Mesenchymal stem cell (in vitro differentiated cells and primary cell): Measurements from ENCODE around the gene SLC35E1.
"Not testable (repeated sequence)": the region's sequence is repeated elsewhere in the genome, so short reads cannot be mapped to it uniquely, and the experiment has no call there.

ENCODE experiments used
- DNase-seq: peaks from one replicate; pipeline ENCODE4 v3.0.0-alpha.2; 2013
- H2AFZ ChIP-seq: one replicate; pipeline ENCODE4 v1.6.1; 2013; ENCODE audit warnings: low read depth, mild to moderate bottlenecking, control low read depth, inconsistent platforms, low read length, moderate library complexity
- H2AK5ac ChIP-seq: 2 replicates; pipeline ENCODE4 v1.6.1; 2013; ENCODE audit warnings: low read length, moderate library complexity, mild to moderate bottlenecking, inconsistent platforms; ENCODE audit not compliant: severe bottlenecking
- H2BK120ac ChIP-seq: one replicate; pipeline ENCODE4 v1.6.1; 2013; ENCODE audit warnings: low read depth, mild to moderate bottlenecking, inconsistent platforms, low read length, moderate library complexity
- H2BK12ac ChIP-seq, 2 experiments: one replicate each; pipeline ENCODE4 v1.6.1; 2013; ENCODE audit warnings: inconsistent platforms in 2 of 2, low read length in 2 of 2, mild to moderate bottlenecking in 2 of 2, moderate library complexity in 2 of 2, control low read depth in 1 of 2
- H2BK15ac ChIP-seq: one replicate; pipeline ENCODE4 v1.6.1; 2013; ENCODE audit warnings: mild to moderate bottlenecking, low read depth, inconsistent platforms; ENCODE audit not compliant: poor library complexity, severe bottlenecking
- H2BK5ac ChIP-seq: 2 replicates; pipeline ENCODE4 v1.6.1; 2013; ENCODE audit warnings: low read depth, mild to moderate bottlenecking, low read length, control low read depth, inconsistent platforms; ENCODE audit not compliant: poor library complexity, severe bottlenecking
- H3K14ac ChIP-seq, 2 experiments: one replicate each; pipeline ENCODE4 v1.6.1; 2013; ENCODE audit warnings: inconsistent platforms in 2 of 2, low read length in 2 of 2, control low read depth in 1 of 2, mild to moderate bottlenecking in 1 of 2, moderate library complexity in 1 of 2
- H3K18ac ChIP-seq, 2 experiments: one replicate each; pipeline ENCODE4 v1.6.1; 2013; ENCODE audit warnings: inconsistent platforms in 2 of 2, low read length in 2 of 2, control low read depth in 1 of 2, low read depth in 1 of 2, mild to moderate bottlenecking in 1 of 2
- H3K23ac ChIP-seq, 2 experiments: one replicate each; pipeline ENCODE4 v1.6.1; 2013; ENCODE audit warnings: inconsistent platforms in 2 of 2, low read length in 2 of 2, mild to moderate bottlenecking in 2 of 2, moderate library complexity in 2 of 2, control low read depth in 1 of 2
- H3K27ac ChIP-seq: 2 replicates; pipeline ENCODE4 v1.5.1; 2013; ENCODE audit warnings: mild to moderate bottlenecking, moderate library complexity, low read length, control low read depth, inconsistent platforms; ENCODE audit not compliant: poor library complexity, severe bottlenecking
- H3K27me3 ChIP-seq, 2 experiments: 2 replicates each; pipeline versions ENCODE4 v1.6.1 to v1.7.0; 2013; ENCODE audit warnings: low read length in 2 of 2, mild to moderate bottlenecking in 2 of 2, moderate library complexity in 2 of 2, control low read depth in 1 of 2, inconsistent platforms in 1 of 2; ENCODE audit not compliant: control insufficient read depth in 1 of 2, insufficient read depth in 1 of 2
- H3K36me3 ChIP-seq, 2 experiments: 2 replicates each; pipeline versions ENCODE4 v1.6.1 to v1.7.0; 2013; ENCODE audit warnings: low read length in 2 of 2, control low read depth in 1 of 2, inconsistent platforms in 1 of 2, low read depth in 1 of 2, mild to moderate bottlenecking in 1 of 2; ENCODE audit not compliant: insufficient read depth in 2 of 2, control insufficient read depth in 1 of 2
- H3K4ac ChIP-seq, 2 experiments: one replicate each; pipeline ENCODE4 v1.6.1; 2013; ENCODE audit warnings: inconsistent platforms in 2 of 2, low read length in 2 of 2, mild to moderate bottlenecking in 2 of 2, moderate library complexity in 2 of 2, control low read depth in 1 of 2, low read depth in 1 of 2
- H3K4me1 ChIP-seq: 2 replicates; pipeline ENCODE4 v1.6.1; 2013; ENCODE audit warnings: low read depth, low read length, control low read depth; ENCODE audit not compliant: control insufficient read depth, insufficient read depth
- H3K4me2 ChIP-seq: 2 replicates; pipeline ENCODE4 v1.6.1; 2013; ENCODE audit warnings: low read length, mild to moderate bottlenecking, inconsistent platforms; ENCODE audit not compliant: poor library complexity, severe bottlenecking
- H3K4me3 ChIP-seq, 2 experiments: 2 replicates each; pipeline versions ENCODE4 v1.5.1 to v1.7.0; 2013; ENCODE audit warnings: low read length in 2 of 2, mild to moderate bottlenecking in 2 of 2, control low read depth in 1 of 2, low read depth in 1 of 2; ENCODE audit not compliant: insufficient read depth in 1 of 2
- H3K79me1 ChIP-seq: replicated peaks from 2 replicates; pipeline ENCODE4 v1.6.1; 2013; ENCODE audit warnings: mild to moderate bottlenecking, control low read depth, low read length, inconsistent platforms; ENCODE audit not compliant: poor library complexity, severe bottlenecking
- H3K9ac ChIP-seq: 2 replicates; pipeline ENCODE4 v1.7.0; 2013; ENCODE audit warnings: mild to moderate bottlenecking, low read length, moderate library complexity
- H3K9me3 ChIP-seq: 2 replicates; pipeline ENCODE4 v1.7.0; 2013; ENCODE audit warnings: mild to moderate bottlenecking, low read length; ENCODE audit not compliant: control insufficient read depth
- H4K8ac ChIP-seq: one replicate; pipeline ENCODE4 v1.6.1; 2013; ENCODE audit warnings: inconsistent platforms, mild to moderate bottlenecking, low read length, moderate library complexity
- H4K91ac ChIP-seq: one replicate; pipeline ENCODE4 v1.6.1; 2013; ENCODE audit warnings: mild to moderate bottlenecking, low read length, inconsistent platforms
- WGBS: methylation state at CpG from one replicate; pipeline ENCODE4 v1.1.7; 2013; ENCODE audit warnings: mixed read lengths; 5-methylcytosine and 5-hydroxymethylcytosine counted together

SLC35E1 gene

GRCh38 chr19:16551902-16552301 is 20.3 kb downstream of the SLC35E1 start:
- H3K27ac ChIP-seq, H2BK12ac ChIP-seq, H2AFZ ChIP-seq, H3K23ac ChIP-seq, H4K91ac ChIP-seq, H3K4ac ChIP-seq, H3K9me3 ChIP-seq, H3K4me2 ChIP-seq, H2BK5ac ChIP-seq, DNase-seq, H2BK120ac ChIP-seq, H3K27me3 ChIP-seq, H2AK5ac ChIP-seq, H3K9ac ChIP-seq, H3K14ac ChIP-seq, H3K18ac ChIP-seq, H2BK15ac ChIP-seq, H4K8ac ChIP-seq, H3K4me1 ChIP-seq, H3K4me3 ChIP-seq: not testable (repeated sequence)
- Histone ChIP-seq H3K36me3 (peaks cover 54 to 56% of the 10 kb centered on the region in 2 experiments), H3K79me1 (peaks cover 33% of the 10 kb centered on the region)
- 75% methylated on average over 4 of the region's 6 CpGs for WGBS

- no peak overlapping the region for H3K18ac ChIP-seq
- H3K4me2 ChIP-seq: no peak overlapping the region
- no peaks in the 10 kb centered on the region for H3K4me1 ChIP-seq
- no peak overlapping the region for H3K14ac ChIP-seq
- H3K4me3 ChIP-seq: no peak overlapping the region
- no peak for DNase-seq
- no peak overlapping the region for H3K27ac ChIP-seq
- no peak overlapping the region for H2BK15ac ChIP-seq
- H2AK5ac ChIP-seq: no peak overlapping the region
- H3K27me3 ChIP-seq: no peaks in the 10 kb centered on the region
- no peak overlapping the region for H3K9ac ChIP-seq
- peaks cover 28 to 32% of the 10 kb centered on the region in 2 experiments for H3K36me3 ChIP-seq
- no peak overlapping the region for H2AFZ ChIP-seq
- no peak overlapping the region for H2BK12ac ChIP-seq
- no peak overlapping the region for H2BK5ac ChIP-seq
- H3K9me3 ChIP-seq: no peaks in the 10 kb centered on the region
- peaks cover 24% of the 10 kb centered on the region for H3K79me1 ChIP-seq
- H3K23ac ChIP-seq: no peak overlapping the region
- H4K91ac ChIP-seq: no peak overlapping the region
- no peak overlapping the region for H2BK120ac ChIP-seq
- H4K8ac ChIP-seq: no peak overlapping the region
- no peak overlapping the region for H3K4ac ChIP-seq
- WGBS: 90% methylated on average over 2 of the region's 4 CpGs
Observed at GRCh38 chr19:16548956-16549355, 23.3 kb downstream of the SLC35E1 start.

GRCh38 chr19:16544473-16545231 is 27.6 kb downstream of the SLC35E1 start:
- Histone ChIP-seq H3K36me3 (peaks cover 3 to 18% of the 10 kb centered on the region in 2 experiments), H3K27me3 (no peaks in the 10 kb centered on the region), H2AFZ (no peak overlapping the region), H3K9me3 (no peaks in the 10 kb centered on the region), H3K4me3 (no peak overlapping the region), H3K79me1 (peaks cover 6% of the 10 kb centered on the region), H2AK5ac (no peak overlapping the region), H2BK120ac (no peak overlapping the region), H3K4me1 (peaks cover 9% of the 10 kb centered on the region), H2BK15ac (no peak overlapping the region), H3K18ac (no peak overlapping the region), H3K27ac (no peak overlapping the region), H2BK5ac (no peak overlapping the region), H3K4ac (no peak overlapping the region), H3K4me2 (no peak overlapping the region), H2BK12ac (no peak overlapping the region), H3K23ac (no peak overlapping the region), H4K91ac (no peak overlapping the region), H4K8ac (peak overlapping the region; percentile 71), H3K14ac (no peak overlapping the region), H3K9ac (no peak overlapping the region)
- DNase-seq: no peak
- WGBS: 96% methylated on average over 9 of the region's 11 CpGs

GRCh38 chr19:16543734-16544133 is 28.5 kb downstream of the SLC35E1 start:
- not testable (repeated sequence) for H3K18ac ChIP-seq, H3K79me1 ChIP-seq, H3K23ac ChIP-seq, H3K9me3 ChIP-seq, H4K8ac ChIP-seq, H4K91ac ChIP-seq, H3K4ac ChIP-seq, H3K4me1 ChIP-seq, DNase-seq, H3K27me3 ChIP-seq, H2BK15ac ChIP-seq, H2AFZ ChIP-seq, H2BK12ac ChIP-seq, H3K27ac ChIP-seq, H2BK5ac ChIP-seq, H3K4me2 ChIP-seq, H2BK120ac ChIP-seq, H2AK5ac ChIP-seq, H3K14ac ChIP-seq
- 90% methylated on average over 6 of the region's 6 CpGs for WGBS
- Histone ChIP-seq H3K36me3 (peaks cover 9 to 26% of the 10 kb centered on the region in 2 experiments), H3K4me3 (peak overlapping the region in 1 of 2 experiments; percentile 99), H3K9ac (peak overlapping the region; percentile 99)
